Measurements from ENCODE around the gene TRAPPC3. TPM values are rescaled to one million over a fixed set of nuclear protein-coding genes. Genes with fewer than 3 reads are reported as not detected.

The TRAPPC3 gene
- total RNA-seq, 1 donor from 2014 or later, result 46.8 TPM

GRCh38 chr1:36115931-36116330 is 33.4 kb downstream of the TRAPPC3 start:
- DNase-seq (ENCODE audit: low spot score), result no peak
- intact Hi-C loops (cut with DNase I), result no loop called here
- ATAC-seq, result peak; percentile 65

GRCh38 chr1:36115200-36115669 is 34.1 kb downstream of the TRAPPC3 start:
- ATAC-seq (peak; percentile 64), DNase-seq (ENCODE audit: low spot score) (no peak)
- intact Hi-C loops (cut with DNase I), result no loop called here

- ATAC-seq (no peak), DNase-seq (ENCODE audit: low spot score) (no peak)
- intact Hi-C loops (cut with DNase I), result no loop called here
These were observed 34.9 kb downstream of the TRAPPC3 start for GRCh38 chr1:36114371-36114770.

DNA sequence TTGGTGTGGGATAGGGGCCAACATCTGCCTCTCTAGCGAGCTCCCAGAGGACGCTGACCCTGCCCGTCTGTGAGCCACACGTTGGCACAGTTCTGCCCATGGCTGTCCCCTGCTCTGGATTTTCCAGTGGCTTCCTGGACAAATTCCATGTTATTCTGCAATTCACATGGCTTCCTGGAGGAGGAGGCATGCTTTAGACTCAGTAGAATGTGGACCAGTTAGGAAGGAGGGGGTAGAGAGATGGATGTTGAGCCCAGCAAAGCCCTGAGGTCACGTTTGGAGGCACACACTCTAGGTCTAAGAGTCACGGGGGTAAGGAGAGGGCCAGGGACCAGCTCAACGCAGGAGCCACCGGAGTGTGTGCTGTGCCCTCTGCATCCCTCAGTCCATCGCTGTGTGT is 36.5 kb downstream of the TRAPPC3 start:
- ATAC-seq, result no peak
- intact Hi-C loops (cut with DNase I), result no loop called here
- no peak for DNase-seq (ENCODE audit: low spot score)

DNA sequence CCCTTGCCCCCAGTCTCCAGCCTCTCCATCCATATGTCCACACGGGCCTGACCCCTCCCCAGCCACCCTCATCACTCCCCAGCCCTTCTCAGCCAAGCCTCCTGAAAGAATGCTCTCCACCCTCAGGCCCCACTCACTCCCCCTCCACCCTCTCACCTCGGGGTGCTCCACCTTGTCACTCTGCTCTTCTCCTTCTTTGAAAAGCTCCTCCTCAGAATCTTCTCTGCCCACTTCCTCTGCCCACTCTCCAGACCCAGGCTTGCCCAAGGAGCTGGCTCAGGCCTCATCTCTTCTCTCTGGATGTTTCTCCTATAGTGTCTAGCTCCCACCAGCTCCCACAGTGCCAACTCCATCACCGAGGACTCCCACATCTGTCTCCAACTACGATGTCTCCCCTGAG is 38.1 kb downstream of the TRAPPC3 start:
- no peak for ATAC-seq
- no peak for DNase-seq (ENCODE audit: low spot score)
- intact Hi-C loops (cut with DNase I), result no loop called here

GRCh38 chr1:36109041-36109679 is 40.1 kb downstream of the TRAPPC3 start:
- ATAC-seq (peak; percentile 81), DNase-seq (ENCODE audit: low spot score) (no peak)
- intact Hi-C loops (cut with DNase I), result no loop called here

GRCh38 chr1:36108314-36108713 is 41.0 kb downstream of the TRAPPC3 start:
- DNase-seq (ENCODE audit: low spot score), result peak; percentile 59
- ATAC-seq, result peak; percentile 74
- intact Hi-C loops (cut with DNase I), result no loop called here

- DNase-seq (ENCODE audit: low spot score) (peak; percentile 83), ATAC-seq (peak; percentile 87)
- intact Hi-C loops (cut with DNase I), result no loop called here
These were observed 41.9 kb downstream of the TRAPPC3 start for GRCh38 chr1:36107394-36107793.

DNA sequence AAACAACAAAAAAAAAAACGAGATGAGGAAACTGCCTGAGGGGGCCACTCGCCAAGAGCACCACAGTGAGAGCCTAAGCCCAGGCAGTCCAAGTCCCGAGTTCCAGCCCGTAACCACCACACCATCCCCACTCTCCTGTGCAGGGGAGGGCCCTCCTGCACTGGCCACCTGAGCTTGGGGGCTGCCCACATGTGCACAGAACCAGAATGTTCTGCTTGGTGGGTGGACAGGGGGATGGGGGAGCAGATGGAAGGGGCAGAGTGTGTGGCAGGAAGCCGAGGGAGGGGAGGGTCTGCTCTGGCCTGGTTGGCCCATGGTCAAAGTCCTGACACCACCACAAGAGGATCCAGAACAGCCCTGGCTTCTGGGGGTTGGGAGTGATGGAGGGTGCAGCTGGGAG is 43.0 kb downstream of the TRAPPC3 start:
- ATAC-seq, result no peak
- intact Hi-C loops (cut with DNase I), result no loop called here
- no peak for DNase-seq (ENCODE audit: low spot score)

DNA sequence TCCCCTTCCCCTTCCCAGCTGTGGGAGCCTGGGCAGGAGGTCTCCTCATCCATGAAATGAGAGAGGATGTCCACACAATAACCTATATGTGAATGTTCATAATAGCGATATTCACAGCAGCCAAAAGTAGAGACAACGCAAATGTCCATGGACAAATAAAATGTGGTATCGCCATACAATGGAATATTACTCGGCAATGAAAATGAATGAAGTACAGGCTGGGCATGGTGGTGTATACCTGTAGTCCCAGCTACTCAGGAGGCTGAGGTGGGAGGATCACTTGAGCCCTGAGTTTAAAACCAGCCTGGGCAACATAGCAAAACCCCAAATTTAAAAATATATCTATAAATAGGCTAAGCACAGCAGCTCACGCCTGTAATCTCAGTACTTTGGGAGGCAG is 47.7 kb downstream of the TRAPPC3 start:
- DNase-seq (ENCODE audit: low spot score), result no peak
- intact Hi-C loops (cut with DNase I), result no loop called here
- ATAC-seq, result no peak

DNA sequence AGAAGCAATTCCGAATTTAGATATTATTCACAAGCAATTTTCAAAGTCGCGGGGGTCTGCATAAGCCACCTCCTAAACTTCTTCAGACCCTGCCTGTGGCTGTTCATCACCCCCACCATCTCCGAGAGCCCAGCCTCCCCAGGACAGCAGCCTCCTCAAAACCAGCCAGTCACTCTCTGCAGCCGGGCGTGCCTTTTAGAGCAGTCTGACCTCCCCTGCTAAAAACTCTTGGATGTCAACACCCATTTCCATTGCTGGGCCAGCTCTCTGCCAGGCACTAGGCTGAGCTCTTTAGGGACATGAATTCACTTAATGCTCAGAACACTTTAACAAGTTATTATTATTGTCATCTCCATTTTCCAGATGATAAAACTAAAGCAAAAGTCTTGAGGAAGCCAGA is 48.9 kb downstream of the TRAPPC3 start:
- ATAC-seq (peak; percentile 32), DNase-seq (ENCODE audit: low spot score) (no peak)
- intact Hi-C loops (cut with DNase I), result no loop called here

DNA sequence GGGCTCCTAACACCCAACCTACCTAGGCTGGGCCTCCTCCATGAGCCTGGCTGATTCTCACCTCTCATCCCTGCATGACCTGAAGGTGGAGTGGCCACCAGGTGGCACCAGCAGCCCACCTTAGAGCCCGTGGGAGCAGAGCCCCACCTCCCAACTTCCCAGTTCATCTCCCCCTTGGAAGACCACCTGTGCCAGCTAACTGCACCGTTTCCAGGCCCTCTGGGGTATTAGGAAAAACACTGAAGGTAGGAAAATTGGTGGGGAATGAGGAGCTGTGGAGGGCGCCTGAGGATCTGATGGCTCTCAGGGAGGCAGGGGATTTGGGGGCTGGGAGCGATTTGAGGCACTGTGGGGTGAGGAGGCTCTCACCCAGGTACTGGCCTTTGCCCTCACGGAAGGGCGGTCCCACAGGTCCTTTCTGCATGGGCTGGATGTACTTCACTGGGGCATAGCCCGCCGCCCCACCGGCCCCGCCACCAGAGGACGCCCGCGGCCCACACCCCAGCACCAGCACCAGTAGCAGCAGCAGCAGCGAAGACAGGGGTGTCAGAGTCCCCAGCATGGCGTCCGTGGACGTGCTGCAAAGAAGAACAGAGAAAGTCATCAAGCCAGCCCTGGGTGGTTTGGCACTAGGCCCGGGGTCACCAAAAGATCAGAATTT is 49.5 kb downstream of the TRAPPC3 start:
- DNase-seq (ENCODE audit: low spot score) (peak; percentile 91), ATAC-seq (peak; percentile 85)
- intact Hi-C loops (cut with DNase I), result loop anchor here (5.0 kb wide), 1 partner anchor 32 kb away; no protein-coding TSS in a partner anchor

DNA sequence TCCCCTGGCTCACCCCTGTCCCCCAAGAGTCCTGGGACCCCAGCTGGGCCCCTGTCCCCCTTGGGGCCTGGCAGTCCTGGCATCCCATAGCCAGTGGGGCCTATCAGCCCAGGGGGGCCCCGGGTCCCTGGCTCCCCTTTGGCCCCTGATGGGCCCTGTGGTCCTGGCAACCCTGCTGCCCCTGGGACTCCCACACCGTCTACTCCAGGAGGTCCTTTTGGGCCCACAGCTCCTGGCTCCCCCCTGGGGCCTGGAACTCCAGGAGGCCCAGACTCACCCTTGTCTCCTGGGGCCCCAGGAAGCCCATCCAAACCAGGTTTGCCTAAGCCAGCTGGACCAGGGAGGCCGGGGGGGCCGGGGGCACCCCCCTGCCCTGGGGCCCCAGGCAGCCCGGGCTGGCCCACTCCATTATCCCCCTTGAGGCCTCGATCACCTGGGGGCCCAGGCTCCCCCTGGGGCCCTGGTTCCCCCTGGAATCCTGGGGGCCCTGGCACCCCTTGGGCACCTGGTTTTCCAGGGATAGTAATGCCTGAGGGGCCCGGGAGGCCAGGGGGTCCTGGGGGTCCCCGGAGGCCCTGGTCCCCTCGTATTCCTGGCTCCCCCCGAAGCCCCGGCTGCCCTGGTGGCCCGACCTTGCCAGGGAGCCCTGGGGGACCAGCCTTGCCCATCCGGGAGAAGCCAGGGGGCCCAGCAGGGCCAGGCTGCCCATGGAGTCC is 50.5 kb downstream of the TRAPPC3 start:
- no peak for DNase-seq (ENCODE audit: low spot score)
- ATAC-seq, result no peak
- intact Hi-C loops (cut with DNase I), result loop anchor here (5.0 kb wide), 1 partner anchor 33 kb away; no protein-coding TSS in a partner anchor

DNA sequence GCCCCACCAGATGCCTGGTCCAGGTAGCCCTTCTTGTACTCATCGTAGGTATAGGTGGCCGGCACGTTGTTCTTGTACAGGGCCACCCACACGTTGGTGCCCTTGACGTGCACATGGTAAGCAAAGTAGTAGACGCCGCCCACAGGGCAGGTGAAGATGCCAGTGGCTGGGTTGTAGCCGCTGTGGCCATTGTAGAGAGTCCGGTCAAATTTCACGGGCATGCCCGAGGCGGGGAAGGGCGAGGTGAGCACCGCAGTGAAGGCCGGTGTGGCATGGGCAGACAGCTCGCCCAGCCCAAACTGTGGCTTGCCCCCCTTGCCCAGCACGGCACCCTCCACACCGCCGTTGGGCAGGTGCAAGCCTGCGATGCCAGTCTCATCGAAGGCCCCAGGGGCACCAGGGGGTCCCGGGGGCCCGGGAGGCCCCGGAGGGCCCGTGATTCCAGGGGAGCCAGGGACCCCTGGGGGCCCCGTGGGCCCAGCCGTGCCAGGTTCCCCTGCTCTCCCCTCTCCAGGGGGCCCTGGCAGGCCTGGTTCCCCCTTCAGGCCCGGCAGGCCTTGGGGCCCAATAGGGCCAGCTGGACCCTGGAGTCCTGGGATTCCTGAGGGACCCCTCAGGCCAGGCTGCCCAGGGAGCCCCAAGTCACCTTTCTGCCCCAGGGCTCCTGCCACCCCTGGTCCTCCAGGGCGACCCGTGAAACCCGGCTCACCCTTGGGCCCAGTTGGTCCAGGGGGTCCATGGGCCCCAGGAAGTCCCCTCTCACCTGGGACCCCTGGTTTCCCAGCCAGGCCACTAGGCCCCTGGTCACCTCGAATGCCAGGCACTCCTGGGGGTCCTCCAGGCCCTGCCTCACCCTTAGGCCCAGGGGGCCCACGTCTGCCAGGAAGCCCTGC is 51.3 kb downstream of the TRAPPC3 start:
- intact Hi-C loops (cut with DNase I), result loop anchor here (5.0 kb wide), 1 partner anchor 34 kb away; no protein-coding TSS in a partner anchor
- no peak for DNase-seq (ENCODE audit: low spot score)
- no peak for ATAC-seq

- no peak for DNase-seq (ENCODE audit: low spot score)
- no peak for ATAC-seq
- intact Hi-C loops (cut with DNase I), result loop anchor here (5.0 kb wide), 1 partner anchor 36 kb away; no protein-coding TSS in a partner anchor
These were observed 52.5 kb downstream of the TRAPPC3 start for GRCh38 chr1:36096500-36097432.

DNA sequence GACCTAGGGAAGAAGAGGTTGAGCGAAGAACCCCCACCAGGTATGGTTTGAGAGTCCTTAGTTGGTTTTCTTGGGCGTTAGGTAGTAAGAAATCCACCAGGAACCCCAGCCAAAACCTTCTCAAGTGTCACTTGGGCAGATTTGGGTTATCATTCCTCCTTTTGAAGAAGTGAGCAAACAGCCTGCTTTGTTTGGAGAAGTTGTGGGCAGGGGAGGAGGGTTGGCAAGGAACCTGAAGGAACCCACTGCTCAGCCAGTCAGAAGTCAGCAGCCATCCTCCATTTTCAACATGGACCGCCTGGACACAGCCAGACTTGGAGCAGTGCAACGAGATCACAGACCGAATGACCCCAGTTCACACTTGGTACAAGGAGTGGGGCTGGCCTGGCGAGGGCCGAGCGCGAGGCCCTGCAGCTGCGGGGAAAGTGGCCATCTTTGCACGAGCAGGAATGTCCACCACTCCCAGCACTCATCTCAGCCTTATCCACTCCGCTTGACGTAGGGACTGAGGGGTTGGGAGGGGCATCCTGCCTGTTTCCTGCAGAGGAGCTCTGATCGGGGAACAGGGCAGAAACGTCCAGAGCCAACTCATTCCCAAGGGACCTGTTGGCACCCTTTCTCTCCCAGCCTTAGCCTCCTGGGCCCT is 53.4 kb downstream of the TRAPPC3 start:
- ATAC-seq (peak; percentile 9), DNase-seq (ENCODE audit: low spot score) (no peak)
- intact Hi-C loops (cut with DNase I), result loop anchor here (5.0 kb wide), 1 partner anchor 36 kb away; no protein-coding TSS in a partner anchor

GRCh38 chr1:36094621-36095061 is 54.6 kb downstream of the TRAPPC3 start:
- ATAC-seq (peak; percentile 25), DNase-seq (ENCODE audit: low spot score) (no peak)
- intact Hi-C loops (cut with DNase I), result loop anchor here (5.0 kb wide), 1 partner anchor 38 kb away; no protein-coding TSS in a partner anchor

Measured in sciatic nerve (tissue), 2 donors.